Measurements from ENCODE around the gene VAC14.

DNA sequence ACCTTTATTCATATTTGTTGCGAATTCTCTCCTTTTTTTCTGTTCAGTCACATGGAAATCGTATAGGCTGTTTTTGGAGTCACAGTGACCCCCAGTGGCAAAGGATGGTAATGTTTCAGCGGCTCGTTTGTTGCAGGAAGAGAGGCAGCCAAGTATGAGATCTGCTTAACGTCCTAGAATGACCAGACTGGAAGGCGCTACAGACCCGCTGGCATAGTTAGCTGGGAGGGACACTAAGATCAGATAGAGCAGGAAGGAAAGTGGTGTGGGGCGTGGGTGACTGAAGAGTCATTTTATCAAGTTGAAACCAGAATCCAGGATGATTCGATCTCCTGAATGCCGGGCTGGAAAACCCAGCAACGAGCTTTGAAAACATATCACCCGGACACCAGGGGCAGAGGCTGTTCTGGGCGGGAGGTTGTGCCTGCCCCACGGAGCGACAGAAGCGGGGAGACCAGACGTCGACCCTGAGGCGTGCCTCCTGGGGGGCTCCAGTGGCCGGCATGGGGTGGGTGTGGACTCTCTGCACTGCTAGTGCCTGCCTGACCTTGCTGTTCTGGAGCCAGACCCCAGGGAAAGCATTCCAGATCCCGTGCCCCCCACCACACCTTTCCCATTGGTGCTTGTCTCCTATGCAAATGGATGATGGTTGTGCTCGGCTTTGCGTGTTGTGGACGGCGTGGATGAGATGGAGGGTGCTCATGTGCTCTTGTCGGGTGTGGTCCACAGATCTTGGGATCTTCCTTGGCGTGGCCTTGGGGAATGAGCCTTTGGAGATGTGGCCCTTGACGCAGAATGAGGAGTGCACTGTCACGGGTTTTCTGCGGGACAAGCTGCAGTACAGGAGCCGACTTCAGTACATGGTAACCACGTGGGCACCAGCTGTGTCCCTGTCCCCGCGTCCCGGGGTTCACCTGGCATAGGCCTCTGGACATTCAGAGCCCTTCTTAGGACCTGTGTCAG, 146.9 kb downstream of the VAC14 start:
- no peak for TF ChIP-seq POLR2A (IDR thresholded peaks at IDR 0.05)
- TF ChIP-seq, protein P1, sequence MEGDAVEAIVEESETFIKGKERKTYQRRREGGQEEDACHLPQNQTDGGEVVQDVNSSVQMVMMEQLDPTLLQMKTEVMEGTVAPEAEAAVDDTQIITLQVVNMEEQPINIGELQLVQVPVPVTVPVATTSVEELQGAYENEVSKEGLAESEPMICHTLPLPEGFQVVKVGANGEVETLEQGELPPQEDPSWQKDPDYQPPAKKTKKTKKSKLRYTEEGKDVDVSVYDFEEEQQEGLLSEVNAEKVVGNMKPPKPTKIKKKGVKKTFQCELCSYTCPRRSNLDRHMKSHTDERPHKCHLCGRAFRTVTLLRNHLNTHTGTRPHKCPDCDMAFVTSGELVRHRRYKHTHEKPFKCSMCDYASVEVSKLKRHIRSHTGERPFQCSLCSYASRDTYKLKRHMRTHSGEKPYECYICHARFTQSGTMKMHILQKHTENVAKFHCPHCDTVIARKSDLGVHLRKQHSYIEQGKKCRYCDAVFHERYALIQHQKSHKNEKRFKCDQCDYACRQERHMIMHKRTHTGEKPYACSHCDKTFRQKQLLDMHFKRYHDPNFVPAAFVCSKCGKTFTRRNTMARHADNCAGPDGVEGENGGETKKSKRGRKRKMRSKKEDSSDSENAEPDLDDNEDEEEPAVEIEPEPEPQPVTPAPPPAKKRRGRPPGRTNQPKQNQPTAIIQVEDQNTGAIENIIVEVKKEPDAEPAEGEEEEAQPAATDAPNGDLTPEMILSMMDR (IDR thresholded peaks at IDR 0.05): peak; percentile 79 to 94

Measured in suprapubic skin (tissue), 3 donors.